ENCODE data around the gene TLR9.
A peak's percentile ranks its signal among the peaks of the same experiment; 100 is the strongest.

The TLR9 gene

DNA sequence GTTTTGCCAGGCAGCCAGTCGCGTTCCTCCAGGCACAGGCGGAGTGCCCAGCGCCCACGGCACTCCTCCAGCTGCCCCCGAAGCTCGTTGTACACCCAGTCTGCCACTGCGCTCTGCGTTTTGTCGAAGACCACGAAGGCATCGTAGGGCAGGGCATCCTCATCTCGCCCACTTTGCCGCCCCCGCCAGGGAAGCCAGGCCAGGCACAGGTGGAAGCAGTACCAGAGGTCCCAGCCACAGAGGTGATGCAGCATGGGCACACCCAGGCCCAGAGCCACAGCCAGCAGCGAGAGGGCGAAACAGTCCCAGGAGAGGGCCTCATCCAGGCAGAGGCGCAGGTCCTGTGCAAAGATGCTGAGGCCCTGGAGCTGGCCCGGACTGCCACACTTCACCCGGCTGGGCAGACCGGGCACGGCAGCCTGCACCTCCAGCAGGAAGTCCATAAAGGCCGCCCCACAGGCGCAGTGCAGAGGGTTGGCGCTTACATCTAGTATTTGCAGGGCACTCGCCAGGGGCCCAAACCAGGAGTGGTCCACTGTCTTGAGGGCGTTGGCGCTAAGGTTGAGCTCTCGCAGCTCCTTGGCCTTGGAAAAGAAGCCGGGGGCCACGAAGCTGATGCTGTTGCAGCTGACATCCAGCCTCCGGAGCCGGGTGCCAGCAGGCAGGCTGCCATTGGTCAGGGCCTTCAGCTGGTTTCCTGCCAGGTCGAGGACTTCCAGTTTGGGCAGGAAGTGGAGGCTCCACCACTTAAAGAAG is 3.7 kb downstream of the TLR9 start:
- H4K20me1 ChIP-seq (ENCODE audit: insufficient read depth) = no peaks in the 10 kb centered on the region
- no peaks in the 10 kb centered on the region for H3K36me3 ChIP-seq (ENCODE audit: insufficient read depth)
- H3K4me2 ChIP-seq = no peak overlapping the region
- H3K79me2 ChIP-seq (ENCODE audit: insufficient read depth, low read depth) = no peaks in the 10 kb centered on the region
- no peak overlapping the region for H3K9ac ChIP-seq
- no peak overlapping the region for H3K27ac ChIP-seq
- peaks cover 21% of the 10 kb centered on the region for H3K4me1 ChIP-seq (ENCODE audit: low read depth, poor library complexity, severe bottlenecking)
- no peaks in the 10 kb centered on the region for H3K27me3 ChIP-seq (ENCODE audit: insufficient read depth, low read depth)
- H3K4me3 ChIP-seq (IDR thresholded peaks at IDR 0.05; ENCODE audit: insufficient read depth, low read depth, low read length) = no peak overlapping the region
- no peak for TF ChIP-seq CTCF (conservative IDR thresholded peaks at IDR 0.05; ENCODE audit: low read depth, low read length)
- no peak overlapping the region for H2AFZ ChIP-seq (ENCODE audit: low read depth)

- TF ChIP-seq CTCF (conservative IDR thresholded peaks at IDR 0.05; ENCODE audit: low read depth, low read length) = no peak
- Histone ChIP-seq H3K4me1 (ENCODE audit: low read depth, poor library complexity, severe bottlenecking) (peaks cover 15% of the 10 kb centered on the region), H3K9ac (no peak overlapping the region), H3K27me3 (ENCODE audit: insufficient read depth, low read depth) (no peaks in the 10 kb centered on the region), H3K27ac (no peak overlapping the region), H4K20me1 (ENCODE audit: insufficient read depth) (no peaks in the 10 kb centered on the region), H3K4me2 (no peak overlapping the region), H3K79me2 (ENCODE audit: insufficient read depth, low read depth) (no peaks in the 10 kb centered on the region), H3K36me3 (ENCODE audit: insufficient read depth) (no peaks in the 10 kb centered on the region), H3K4me3 (IDR thresholded peaks at IDR 0.05; ENCODE audit: insufficient read depth, low read depth, low read length) (no peak overlapping the region), H2AFZ (ENCODE audit: low read depth) (no peak overlapping the region)
Observed at GRCh38 chr3:52221141-52221562, 4.3 kb downstream of the TLR9 start.

DNA sequence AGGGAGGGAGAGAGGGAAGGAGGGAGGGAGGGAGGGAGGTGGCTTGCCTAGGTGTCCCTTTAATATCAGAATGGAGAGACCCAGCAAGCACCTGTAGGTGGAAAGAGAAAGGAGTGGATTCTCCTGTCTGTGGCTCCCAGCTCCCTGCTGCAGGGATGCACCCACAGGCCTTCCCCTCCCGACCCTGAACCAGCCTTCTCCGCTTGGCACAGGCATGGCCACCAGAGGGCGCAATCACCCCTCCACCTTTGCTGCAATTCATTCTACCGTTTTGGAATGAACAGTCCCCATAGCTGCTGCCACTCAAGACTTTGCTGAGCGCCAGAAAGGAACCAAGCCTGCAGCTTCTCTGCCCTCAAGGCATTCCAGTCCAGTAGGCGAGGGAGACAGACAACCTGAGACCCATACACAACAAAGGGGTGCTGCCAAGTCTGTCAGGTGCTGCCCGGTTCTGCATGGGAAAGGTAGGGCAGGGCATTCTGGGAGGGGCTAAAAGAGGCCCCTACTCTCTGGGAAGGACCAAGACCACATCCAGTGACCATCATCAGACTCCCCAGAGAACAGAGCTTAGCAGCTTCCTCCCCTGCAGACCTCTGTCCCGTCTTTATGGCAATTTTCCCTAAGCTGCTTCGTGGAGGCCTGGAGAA is 4.9 kb downstream of the TLR9 start:
- H3K27me3 ChIP-seq (ENCODE audit: insufficient read depth, low read depth) = no peaks in the 10 kb centered on the region
- H4K20me1 ChIP-seq (ENCODE audit: insufficient read depth) = no peaks in the 10 kb centered on the region
- no peak overlapping the region for H3K27ac ChIP-seq
- H3K4me1 ChIP-seq (ENCODE audit: low read depth, poor library complexity, severe bottlenecking) = peaks cover 9% of the 10 kb centered on the region
- H3K79me2 ChIP-seq (ENCODE audit: insufficient read depth, low read depth) = no peaks in the 10 kb centered on the region
- no peak overlapping the region for H3K4me2 ChIP-seq
- H3K36me3 ChIP-seq (ENCODE audit: insufficient read depth) = no peaks in the 10 kb centered on the region
- no peak overlapping the region for H3K9ac ChIP-seq
- H2AFZ ChIP-seq (ENCODE audit: low read depth) = no peak overlapping the region
- H3K4me3 ChIP-seq (IDR thresholded peaks at IDR 0.05; ENCODE audit: insufficient read depth, low read depth, low read length) = no peak overlapping the region
- TF ChIP-seq CTCF (conservative IDR thresholded peaks at IDR 0.05; ENCODE audit: low read depth, low read length) = peak; percentile 74

GRCh38 chr3:52218937-52219650 is 6.4 kb downstream of the TLR9 start:
- H3K4me3 ChIP-seq (IDR thresholded peaks at IDR 0.05; ENCODE audit: insufficient read depth, low read depth, low read length) = no peak overlapping the region
- H3K36me3 ChIP-seq (ENCODE audit: insufficient read depth) = no peaks in the 10 kb centered on the region
- H3K27ac ChIP-seq = no peak overlapping the region
- no peaks in the 10 kb centered on the region for H3K27me3 ChIP-seq (ENCODE audit: insufficient read depth, low read depth)
- H3K9ac ChIP-seq = no peak overlapping the region
- TF ChIP-seq CTCF (conservative IDR thresholded peaks at IDR 0.05; ENCODE audit: low read depth, low read length) = no peak
- no peak overlapping the region for H2AFZ ChIP-seq (ENCODE audit: low read depth)
- peaks cover 5% of the 10 kb centered on the region for H3K4me1 ChIP-seq (ENCODE audit: low read depth, poor library complexity, severe bottlenecking)
- no peaks in the 10 kb centered on the region for H4K20me1 ChIP-seq (ENCODE audit: insufficient read depth)
- no peaks in the 10 kb centered on the region for H3K79me2 ChIP-seq (ENCODE audit: insufficient read depth, low read depth)
- H3K4me2 ChIP-seq = no peak overlapping the region

Measured in KMS-11 (cell line).